ENCODE data around the gene NSD2.

DNA sequence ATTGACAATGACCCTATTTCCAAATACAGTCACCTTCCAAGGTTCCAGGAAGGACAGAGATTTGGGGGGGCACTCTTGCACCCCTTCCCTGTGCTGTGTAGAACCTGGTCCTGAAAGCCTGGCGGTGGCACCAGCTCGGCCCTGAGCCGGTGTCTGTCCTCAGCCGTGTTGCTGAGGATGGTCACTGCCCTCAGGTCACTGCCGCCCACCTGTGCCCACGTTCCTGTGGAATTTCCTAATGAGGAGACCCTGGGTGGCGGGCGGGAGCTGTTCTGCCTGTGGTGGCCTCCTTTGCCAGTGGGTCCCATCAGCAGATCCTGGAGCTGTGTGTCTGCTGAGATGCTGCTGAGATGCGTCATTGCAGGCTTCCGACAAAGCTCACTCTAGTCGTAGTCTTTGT is 104.7 kb downstream of the NSD2 start:
- TF ChIP-seq, protein P1, sequence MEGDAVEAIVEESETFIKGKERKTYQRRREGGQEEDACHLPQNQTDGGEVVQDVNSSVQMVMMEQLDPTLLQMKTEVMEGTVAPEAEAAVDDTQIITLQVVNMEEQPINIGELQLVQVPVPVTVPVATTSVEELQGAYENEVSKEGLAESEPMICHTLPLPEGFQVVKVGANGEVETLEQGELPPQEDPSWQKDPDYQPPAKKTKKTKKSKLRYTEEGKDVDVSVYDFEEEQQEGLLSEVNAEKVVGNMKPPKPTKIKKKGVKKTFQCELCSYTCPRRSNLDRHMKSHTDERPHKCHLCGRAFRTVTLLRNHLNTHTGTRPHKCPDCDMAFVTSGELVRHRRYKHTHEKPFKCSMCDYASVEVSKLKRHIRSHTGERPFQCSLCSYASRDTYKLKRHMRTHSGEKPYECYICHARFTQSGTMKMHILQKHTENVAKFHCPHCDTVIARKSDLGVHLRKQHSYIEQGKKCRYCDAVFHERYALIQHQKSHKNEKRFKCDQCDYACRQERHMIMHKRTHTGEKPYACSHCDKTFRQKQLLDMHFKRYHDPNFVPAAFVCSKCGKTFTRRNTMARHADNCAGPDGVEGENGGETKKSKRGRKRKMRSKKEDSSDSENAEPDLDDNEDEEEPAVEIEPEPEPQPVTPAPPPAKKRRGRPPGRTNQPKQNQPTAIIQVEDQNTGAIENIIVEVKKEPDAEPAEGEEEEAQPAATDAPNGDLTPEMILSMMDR (conservative IDR thresholded peaks at IDR 0.05 in 1 of 2, IDR thresholded peaks at IDR 0.05 in 1 of 2; ENCODE audit: extremely low read depth in 1 of 2, insufficient read depth in 1 of 2, low read depth in 1 of 2, low read length in 2 of 2) = no peak
- no peak for TF ChIP-seq EZH2 (IDR thresholded peaks at IDR 0.05; ENCODE audit: borderline replicate concordance, low read length)
